HepG2 (cell line): ENCODE measurements around the gene UPF3A. TPM values are rescaled to one million over a fixed set of nuclear protein-coding genes. Genes with fewer than 3 reads are reported as not detected.

Source experiments
- CREM ChIP-seq, 2 experiments: sonication (generic) in 1 of 2; formaldehyde crosslinking in 1 of 2; IDR thresholded peaks; 2 replicates each; pipeline versions ENCODE4 v1.4.0 to v1.6.1; 2016 to 2020; ENCODE audit warnings: antibody characterized with exemption in 1 of 2, mild to moderate bottlenecking in 1 of 2, missing genetic modification reagents in 1 of 2
- CSRNP1 ChIP-seq: sonication (generic); formaldehyde crosslinking; IDR thresholded peaks from 2 replicates; pipeline ENCODE4 v1.8.1; 2023; ENCODE audit warnings: mild to moderate bottlenecking, missing genetic modification reagents
- ELF3 ChIP-seq: IDR thresholded peaks from 2 replicates; pipeline ENCODE4 v1.6.1; 2016; ENCODE audit warnings: missing genetic modification reagents, missing compliant biosample characterization
- HMGA1 ChIP-seq: sonication (generic); formaldehyde crosslinking; conservative IDR thresholded peaks from 2 replicates; pipeline ENCODE4 v1.4.0; 2020; ENCODE audit warnings: missing genetic modification reagents
- MEF2D ChIP-seq: sonication (generic); formaldehyde crosslinking; IDR thresholded peaks from 2 replicates; pipeline ENCODE4 v1.5.1; 2020; ENCODE audit warnings: mild to moderate bottlenecking, missing genetic modification reagents
- MLLT10 ChIP-seq: sonication (generic); formaldehyde crosslinking; IDR thresholded peaks from 2 replicates; pipeline ENCODE4 v1.4.0; 2020; ENCODE audit warnings: missing genetic modification reagents
- PAXIP1 ChIP-seq: sonication (generic); formaldehyde crosslinking; conservative IDR thresholded peaks from 2 replicates; pipeline ENCODE4 v1.4.0; 2020; ENCODE audit warnings: mild to moderate bottlenecking, missing genetic modification reagents, moderate library complexity
- SP5 ChIP-seq: IDR thresholded peaks from 2 replicates; pipeline ENCODE4 v1.6.1; 2016; ENCODE audit warnings: low read depth, borderline replicate concordance
- TFDP2 ChIP-seq: sonication (generic); formaldehyde crosslinking; IDR thresholded peaks from 2 replicates; pipeline ENCODE4 v1.4.0; 2020; ENCODE audit warnings: missing genetic modification reagents
- ZBTB49 ChIP-seq: sonication (generic); formaldehyde crosslinking; IDR thresholded peaks from 2 replicates; pipeline ENCODE4 v1.4.0; 2020; ENCODE audit warnings: missing genetic modification reagents, borderline replicate concordance
- ZFP41 ChIP-seq: sonication (generic); formaldehyde crosslinking; IDR thresholded peaks from 2 replicates; pipeline ENCODE4 v1.4.0; 2020; ENCODE audit warnings: mild to moderate bottlenecking, missing genetic modification reagents, borderline replicate concordance
- ZNF10 ChIP-seq: sonication (generic); formaldehyde crosslinking; IDR thresholded peaks from 2 replicates; pipeline ENCODE4 v1.4.0; 2020; ENCODE audit warnings: mild to moderate bottlenecking, low read depth, missing genetic modification reagents, borderline replicate concordance
- ZNF34 ChIP-seq: sonication (generic); formaldehyde crosslinking; IDR thresholded peaks from 2 replicates; pipeline ENCODE4 v1.4.0; 2020; ENCODE audit warnings: mild to moderate bottlenecking, missing genetic modification reagents, borderline replicate concordance
- ZNF562 ChIP-seq: sonication (generic); formaldehyde crosslinking; IDR thresholded peaks from 2 replicates; pipeline ENCODE4 v1.8.0; 2022; ENCODE audit warnings: missing genetic modification reagents, borderline replicate concordance
- ZNF572 ChIP-seq: sonication (generic); formaldehyde crosslinking; IDR thresholded peaks from 2 replicates; pipeline ENCODE4 v1.5.1; 2020; ENCODE audit warnings: mild to moderate bottlenecking, missing genetic modification reagents
- ZNF574 ChIP-seq: sonication (generic); formaldehyde crosslinking; IDR thresholded peaks from 2 replicates; pipeline ENCODE4 v1.4.0; 2020; ENCODE audit warnings: missing genetic modification reagents
- ZNF598 ChIP-seq: sonication (generic); formaldehyde crosslinking; IDR thresholded peaks from 2 replicates; pipeline ENCODE4 v1.5.1; 2020; ENCODE audit warnings: mild to moderate bottlenecking, missing genetic modification reagents, borderline replicate concordance
- polyA plus RNA-seq, 8 experiments: library from polyadenylated mRNA; depleted of rRNA in 3 of 8; stranded (reverse) in 7 of 8; unstranded in 1 of 8; fragments of >200 nt; fragmentation: Illumina TruSeq in 4 of 8; extraction: Trizol in 4 of 8; gene quantifications; 2 replicates each; pipeline versions ENCODE4 v1.2.1 to v1.2.3, GENCODE V29; 2011 to 2016; ENCODE audit warnings: low read depth in 4 of 8, missing spikeins in 1 of 8, mixed read lengths in 1 of 8; ENCODE audit not compliant: insufficient read depth in 1 of 8
- total RNA-seq, 5 experiments: library from RNA; depleted of rRNA; stranded (reverse); fragments of >200 nt; fragmentation: Illumina TruSeq; extraction: Trizol; gene quantifications; 2 replicates each; pipeline ENCODE4 v1.2.3, GENCODE V29; 2016; ENCODE audit warnings: low read depth in 1 of 5

The UPF3A gene
- total and polyA plus RNA-seq, 2 of the 13 experiments (the other 11 are each of a cell fraction or from before 2014, with no cell fraction given): 60.2 to 63.8 TPM

- TF ChIP-seq CSRNP1: no peak
- peak; percentile 30 for TF ChIP-seq ZNF574 (CRISPR knock-in tag)
- no peak for TF ChIP-seq MLLT10 (CRISPR knock-in tag)
- no peak for TF ChIP-seq CREM (IDR thresholded peaks at IDR 0.05)
- no peak for TF ChIP-seq CREM (CRISPR knock-in tag; IDR thresholded peaks at IDR 0.05)
- TF ChIP-seq ZBTB49: no peak
- TF ChIP-seq HMGA1 (CRISPR knock-in tag): no peak
- TF ChIP-seq ZNF562: no peak
- no peak for TF ChIP-seq MEF2D
- TF ChIP-seq ZNF598: no peak
- peak; percentile 88 for TF ChIP-seq SP5 (CRISPR knock-in tag)
- TF ChIP-seq ZNF10: no peak
- no peak for TF ChIP-seq ZFP41 (CRISPR knock-in tag)
- TF ChIP-seq ELF3 (CRISPR knock-in tag): peak; percentile 65
- TF ChIP-seq PAXIP1 (CRISPR knock-in tag): peak; percentile 83
- TF ChIP-seq ZNF34 (CRISPR knock-in tag): no peak
- TF ChIP-seq TFDP2 (CRISPR knock-in tag): peak; percentile 12
- no peak for TF ChIP-seq ZNF572
These were observed at the start of gene UPF3A (continued) for GRCh38 chr13:114281351-114282040.
